Right hindlimb (tissue), 1 donor: ENCODE measurements around the gene CENPF.

Experiments used
- DNase-seq: peaks from one replicate; pipeline ENCODE4 v3.0.0-alpha.2; 2018

CENPF gene

DNA sequence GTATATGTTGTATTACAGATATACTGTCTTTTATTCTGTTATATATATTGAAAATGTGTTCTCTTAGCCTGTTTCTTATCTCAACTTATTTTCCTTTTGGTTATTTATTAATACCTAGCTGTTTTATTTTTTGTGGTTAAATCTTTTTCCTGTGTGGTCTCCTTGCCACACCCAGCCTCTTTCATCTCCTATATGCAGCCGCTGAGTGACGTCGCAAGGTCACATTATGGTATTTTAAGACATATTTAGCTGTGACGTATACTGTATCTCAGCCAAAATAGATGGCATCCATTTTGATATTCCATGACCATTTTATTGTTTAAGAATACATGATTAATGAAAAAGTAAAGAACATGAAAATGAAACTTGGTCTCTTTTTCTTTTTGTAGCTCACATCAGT, 29.1 kb downstream of the CENPF start:
- no peak for DNase-seq

DNA sequence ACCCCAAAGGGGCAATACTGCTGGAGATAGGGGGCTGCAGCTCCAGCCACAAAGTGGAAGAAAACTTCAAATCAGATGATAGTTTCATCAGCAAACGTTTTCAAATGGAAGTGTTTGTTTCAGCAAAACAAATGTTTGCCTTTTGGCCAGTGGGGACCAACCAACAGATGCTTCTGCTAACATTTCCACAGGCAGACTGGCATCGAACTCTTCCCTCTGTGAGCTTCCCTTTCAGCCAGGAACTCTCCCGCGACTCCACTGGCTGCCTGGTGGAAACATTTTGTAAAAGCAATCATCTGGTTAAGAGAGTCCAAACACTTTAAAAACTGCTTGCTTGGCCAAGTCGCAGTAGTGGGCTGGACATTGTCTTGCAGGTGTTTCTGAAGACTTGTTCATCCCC, 30.7 kb downstream of the CENPF start:
- DNase-seq: no peak

DNA sequence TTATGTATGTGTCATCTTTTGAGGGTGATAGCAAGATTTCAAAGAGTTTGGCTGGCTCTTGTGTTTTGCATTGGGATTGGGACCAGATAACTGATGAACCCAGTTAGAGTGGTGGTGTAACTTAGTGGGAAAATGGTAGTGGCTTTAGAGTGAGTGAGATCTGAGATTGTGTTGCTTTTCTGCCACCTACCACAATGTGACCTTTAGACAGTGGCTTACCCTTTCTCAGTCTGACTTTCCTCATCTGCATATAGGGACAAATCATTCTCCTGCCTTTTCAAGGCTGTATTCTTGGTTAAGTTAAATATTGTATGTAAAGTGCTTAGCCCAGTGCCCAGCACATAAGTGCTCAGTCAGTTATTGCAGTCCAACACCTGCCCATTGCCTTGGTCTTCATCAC, 31.3 kb downstream of the CENPF start:
- DNase-seq: no peak

DNA sequence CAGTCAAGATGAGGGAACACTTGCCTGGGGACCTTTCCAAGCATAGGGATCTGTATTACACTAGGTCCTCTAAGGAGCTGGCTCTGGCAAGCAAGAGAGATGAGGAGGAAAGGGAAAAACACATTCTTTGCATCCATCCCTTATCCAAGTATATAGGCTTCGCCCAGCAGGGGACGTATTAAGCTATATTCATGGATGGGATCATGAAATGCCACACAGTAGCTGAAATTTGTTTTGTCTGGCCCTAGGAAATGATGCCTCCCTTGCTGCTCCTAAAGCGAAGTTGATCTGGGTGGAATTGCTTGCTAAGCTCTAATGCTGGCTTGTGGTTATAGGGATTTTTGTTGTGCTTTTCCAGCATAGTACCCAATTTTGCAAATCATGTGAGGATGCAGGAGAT, 32.1 kb downstream of the CENPF start:
- no peak for DNase-seq

DNA sequence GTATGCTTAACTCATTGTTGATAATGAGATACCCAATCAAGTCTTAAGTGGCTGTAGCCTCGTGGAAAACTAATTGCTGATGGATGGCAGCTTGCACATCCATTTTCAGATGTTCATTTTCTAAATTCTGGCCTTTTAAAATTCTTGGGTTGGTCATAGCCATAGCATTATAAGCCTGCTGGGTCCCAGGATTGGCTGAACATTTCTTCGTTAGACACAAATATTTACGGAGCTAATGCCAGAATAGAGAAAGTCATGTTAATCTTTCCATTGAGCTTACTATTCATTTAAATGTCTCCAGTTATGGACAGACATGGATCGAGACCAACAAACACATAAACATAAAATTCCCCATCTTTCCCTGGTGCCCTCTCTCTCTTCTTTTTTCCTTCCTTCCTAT, 32.5 kb downstream of the CENPF start:
- no peak for DNase-seq

DNA sequence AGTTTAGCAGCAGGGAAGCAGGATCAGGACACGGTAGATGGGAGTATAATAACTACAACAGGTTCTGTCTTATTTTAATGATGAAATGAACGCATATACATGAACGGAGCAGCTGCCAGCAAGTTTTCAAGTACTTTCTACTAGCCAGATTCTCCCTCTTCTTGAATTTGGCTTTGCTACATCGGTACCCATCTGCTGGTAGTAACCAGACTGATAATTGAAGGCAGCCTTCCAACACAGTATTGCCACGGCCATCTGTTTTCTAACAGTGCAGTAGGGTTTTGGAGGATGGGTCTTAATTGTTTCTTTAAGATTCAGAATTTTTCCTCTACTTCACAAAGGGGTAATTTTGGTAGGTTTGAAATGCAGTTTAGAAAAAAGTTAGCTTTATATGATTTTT, 33.4 kb downstream of the CENPF start:
- DNase-seq: no peak

DNA sequence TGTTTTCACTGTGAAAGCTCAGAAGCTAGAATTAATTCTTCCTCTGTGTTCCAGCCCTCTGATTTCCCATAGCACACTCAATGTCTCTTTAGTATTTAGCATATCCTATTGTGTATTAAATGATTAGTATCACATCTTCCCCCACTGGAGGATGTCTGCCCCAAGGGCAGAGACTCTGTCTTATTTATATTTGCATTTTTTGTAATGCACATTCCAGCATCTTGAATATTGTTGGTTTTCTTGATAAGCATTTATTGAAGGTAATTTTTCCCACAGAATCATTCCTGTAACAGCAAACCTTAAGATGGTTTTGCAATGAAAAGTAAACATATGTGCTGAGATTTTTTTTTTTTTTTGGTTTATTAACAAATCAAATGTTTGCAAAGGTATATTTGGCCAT, 34.1 kb downstream of the CENPF start:
- no peak for DNase-seq

DNA sequence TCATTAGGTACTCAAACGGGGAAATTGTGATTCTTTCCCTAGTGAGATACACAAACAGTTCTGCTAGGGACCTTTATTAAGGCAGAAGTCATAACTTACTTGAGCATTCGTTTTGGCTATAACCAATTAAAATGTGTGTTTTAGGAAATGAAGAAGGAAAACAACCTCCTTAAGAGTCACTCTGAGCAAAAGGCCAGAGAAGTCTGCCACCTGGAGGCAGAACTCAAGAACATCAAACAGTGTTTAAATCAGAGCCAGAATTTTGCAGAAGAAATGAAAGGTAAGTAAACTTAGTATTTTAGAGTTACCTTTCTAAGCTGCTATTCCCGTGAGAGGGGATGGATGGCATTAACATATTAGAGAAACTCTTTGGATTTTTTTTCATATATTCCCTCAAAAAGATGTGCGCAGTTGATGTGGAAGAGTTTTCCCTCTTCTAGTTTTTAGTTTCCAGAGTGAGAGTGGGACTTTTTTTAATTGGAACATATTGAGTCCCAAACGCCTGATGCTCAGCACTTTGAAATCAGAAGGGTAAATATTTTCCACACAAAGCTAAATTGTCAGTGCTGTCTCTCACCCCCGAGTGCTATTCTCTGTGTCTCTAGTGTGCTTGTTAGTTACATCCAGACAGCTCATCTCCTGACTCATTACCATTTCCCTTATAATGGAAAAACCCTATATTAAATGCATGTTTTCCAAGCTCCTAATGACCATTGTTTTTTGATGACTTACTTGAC, 34.9 kb downstream of the CENPF start:
- DNase-seq: no peak

DNA sequence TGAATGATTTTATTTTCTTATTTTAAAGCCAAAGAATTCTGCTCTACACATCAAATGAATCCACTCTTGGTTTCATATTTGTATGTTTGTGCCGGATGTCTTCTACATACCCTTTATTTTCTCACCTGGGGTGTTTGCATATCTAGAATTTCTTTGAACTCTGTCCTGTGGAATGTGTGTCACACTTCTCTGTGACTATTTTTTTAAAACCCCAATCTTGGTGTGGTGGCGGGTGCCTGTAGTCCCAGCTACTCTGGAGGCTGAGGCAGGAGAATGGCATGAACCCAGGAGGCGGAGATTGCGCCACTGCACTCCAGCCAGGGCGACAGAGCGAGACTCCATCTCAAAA, 35.4 kb downstream of the CENPF start:
- DNase-seq: no peak

DNA sequence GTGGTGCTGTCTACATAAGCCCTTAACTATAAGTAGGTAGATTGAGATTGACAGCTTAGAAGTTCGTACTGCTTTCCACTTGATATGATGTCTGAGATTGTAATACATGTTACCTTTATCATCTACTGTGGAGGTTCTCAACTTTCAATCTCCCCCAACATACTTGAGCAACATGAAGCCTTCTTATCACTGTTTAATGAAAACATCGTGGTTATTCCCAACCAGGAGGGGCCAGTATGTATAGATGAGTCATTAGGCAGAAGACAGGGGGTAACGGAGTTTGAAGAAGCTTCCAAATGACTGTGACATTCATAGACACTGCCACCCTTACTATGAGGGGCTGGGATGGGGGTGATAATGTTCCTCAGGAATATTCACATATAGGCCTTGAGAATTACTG, 36.0 kb downstream of the CENPF start:
- DNase-seq: no peak

DNA sequence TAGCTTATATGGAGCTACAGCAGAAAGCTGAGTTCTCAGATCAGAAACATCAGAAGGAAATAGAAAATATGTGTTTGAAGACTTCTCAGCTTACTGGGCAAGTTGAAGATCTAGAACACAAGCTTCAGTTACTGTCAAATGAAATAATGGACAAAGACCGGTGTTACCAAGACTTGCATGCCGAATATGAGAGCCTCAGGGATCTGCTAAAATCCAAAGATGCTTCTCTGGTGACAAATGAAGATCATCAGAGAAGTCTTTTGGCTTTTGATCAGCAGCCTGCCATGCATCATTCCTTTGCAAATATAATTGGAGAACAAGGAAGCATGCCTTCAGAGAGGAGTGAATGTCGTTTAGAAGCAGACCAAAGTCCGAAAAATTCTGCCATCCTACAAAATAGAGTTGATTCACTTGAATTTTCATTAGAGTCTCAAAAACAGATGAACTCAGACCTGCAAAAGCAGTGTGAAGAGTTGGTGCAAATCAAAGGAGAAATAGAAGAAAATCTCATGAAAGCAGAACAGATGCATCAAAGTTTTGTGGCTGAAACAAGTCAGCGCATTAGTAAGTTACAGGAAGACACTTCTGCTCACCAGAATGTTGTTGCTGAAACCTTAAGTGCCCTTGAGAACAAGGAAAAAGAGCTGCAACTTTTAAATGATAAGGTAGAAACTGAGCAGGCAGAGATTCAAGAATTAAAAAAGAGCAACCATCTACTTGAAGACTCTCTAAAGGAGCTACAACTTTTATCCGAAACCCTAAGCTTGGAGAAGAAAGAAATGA, 37.6 kb downstream of the CENPF start:
- DNase-seq: no peak

DNA sequence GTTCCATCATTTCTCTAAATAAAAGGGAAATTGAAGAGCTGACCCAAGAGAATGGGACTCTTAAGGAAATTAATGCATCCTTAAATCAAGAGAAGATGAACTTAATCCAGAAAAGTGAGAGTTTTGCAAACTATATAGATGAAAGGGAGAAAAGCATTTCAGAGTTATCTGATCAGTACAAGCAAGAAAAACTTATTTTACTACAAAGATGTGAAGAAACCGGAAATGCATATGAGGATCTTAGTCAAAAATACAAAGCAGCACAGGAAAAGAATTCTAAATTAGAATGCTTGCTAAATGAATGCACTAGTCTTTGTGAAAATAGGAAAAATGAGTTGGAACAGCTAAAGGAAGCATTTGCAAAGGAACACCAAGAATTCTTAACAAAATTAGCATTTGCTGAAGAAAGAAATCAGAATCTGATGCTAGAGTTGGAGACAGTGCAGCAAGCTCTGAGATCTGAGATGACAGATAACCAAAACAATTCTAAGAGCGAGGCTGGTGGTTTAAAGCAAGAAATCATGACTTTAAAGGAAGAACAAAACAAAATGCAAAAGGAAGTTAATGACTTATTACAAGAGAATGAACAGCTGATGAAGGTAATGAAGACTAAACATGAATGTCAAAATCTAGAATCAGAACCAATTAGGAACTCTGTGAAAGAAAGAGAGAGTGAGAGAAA, 38.4 kb downstream of the CENPF start:
- no peak for DNase-seq

DNA sequence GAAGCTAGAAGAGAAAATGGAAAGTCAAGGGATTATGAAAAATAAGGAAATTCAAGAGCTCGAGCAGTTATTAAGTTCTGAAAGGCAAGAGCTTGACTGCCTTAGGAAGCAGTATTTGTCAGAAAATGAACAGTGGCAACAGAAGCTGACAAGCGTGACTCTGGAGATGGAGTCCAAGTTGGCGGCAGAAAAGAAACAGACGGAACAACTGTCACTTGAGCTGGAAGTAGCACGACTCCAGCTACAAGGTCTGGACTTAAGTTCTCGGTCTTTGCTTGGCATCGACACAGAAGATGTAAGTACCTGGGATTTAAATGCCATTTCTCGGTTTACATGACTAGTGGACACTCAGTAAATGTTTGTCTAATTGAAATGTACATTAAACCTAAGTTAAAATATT, 40.0 kb downstream of the CENPF start:
- no peak for DNase-seq

DNA sequence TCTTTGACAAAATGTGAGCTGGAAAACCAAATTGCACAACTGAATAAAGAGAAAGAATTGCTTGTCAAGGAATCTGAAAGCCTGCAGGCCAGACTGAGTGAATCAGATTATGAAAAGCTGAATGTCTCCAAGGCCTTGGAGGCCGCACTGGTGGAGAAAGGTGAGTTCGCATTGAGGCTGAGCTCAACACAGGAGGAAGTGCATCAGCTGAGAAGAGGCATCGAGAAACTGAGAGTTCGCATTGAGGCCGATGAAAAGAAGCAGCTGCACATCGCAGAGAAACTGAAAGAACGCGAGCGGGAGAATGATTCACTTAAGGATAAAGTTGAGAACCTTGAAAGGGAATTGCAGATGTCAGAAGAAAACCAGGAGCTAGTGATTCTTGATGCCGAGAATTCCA, 42.7 kb downstream of the CENPF start:
- no peak for DNase-seq

DNA sequence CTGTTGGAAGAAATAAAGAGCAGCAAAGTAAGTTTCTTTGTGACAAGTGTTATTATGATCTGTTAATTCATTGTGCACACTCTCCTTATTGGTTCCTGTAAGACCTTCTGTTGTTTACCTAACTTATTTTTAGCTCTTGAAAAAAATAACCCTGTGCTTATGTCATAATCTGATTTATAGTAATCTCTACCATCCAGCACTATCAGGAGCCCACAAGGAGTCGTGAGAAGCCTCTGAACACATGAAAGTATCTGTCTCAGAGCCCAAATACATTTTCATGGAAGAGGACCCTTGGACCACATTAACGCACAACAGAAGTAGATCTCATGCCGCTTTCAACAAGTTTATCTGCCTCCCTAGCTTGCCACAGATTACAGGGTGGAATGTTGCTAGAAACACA, 45.8 kb downstream of the CENPF start:
- DNase-seq: no peak

DNA sequence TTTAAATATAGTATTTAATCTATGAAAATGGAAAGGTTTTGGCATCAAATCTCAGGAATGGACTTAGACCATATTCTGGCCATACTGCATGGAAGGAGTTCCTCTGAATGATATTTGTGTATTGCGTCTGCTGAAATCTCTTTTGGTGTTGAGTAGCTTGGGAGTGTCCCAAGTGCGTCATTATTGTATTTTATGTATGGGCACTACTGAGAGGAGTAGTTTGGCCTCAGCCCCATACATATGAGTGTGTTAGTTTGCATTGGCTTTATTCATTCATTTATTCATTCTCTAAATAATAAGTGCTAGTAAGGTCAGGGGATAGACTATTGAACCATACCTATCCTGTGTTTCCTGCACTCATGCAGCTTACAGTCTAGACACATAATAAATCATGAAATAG, 46.6 kb downstream of the CENPF start:
- no peak for DNase-seq

DNA sequence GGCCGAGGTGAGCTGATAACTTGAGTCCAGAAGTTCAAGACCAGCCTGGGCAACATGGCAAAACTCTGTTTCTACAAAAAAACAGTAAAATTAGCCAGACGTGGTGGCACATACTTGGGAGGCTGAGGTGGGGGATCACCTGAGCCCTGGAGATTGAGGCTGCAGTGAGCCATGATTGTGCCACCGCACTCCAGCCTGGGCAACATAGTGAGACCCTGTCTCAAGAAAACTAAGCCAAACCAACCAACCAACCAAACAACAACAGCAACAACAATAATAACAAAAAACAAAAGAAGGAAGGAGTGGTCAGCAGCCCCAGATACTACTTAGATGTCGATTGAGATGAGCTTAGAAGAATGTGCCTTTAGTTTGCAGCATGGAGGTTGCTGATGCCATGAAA, 47.7 kb downstream of the CENPF start:
- no peak for DNase-seq

DNA sequence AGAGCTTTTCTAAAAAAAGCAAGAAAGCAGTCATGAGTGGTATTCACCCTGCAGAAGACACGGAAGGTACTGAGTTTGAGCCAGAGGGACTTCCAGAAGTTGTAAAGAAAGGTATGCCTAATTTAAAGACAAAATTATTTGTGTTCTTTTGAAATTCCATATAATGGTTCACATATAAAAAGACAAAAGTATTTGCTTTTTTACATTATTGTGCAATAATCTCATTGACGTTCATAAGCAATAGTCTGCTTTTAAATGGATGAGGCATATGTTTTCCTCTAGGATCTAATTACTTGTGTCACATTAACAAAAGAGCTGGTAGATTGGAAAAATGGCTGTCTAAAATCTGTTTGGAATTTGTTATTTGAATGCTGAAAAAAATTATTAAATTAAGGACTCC, 54.3 kb downstream of the CENPF start:
- no peak for DNase-seq

DNA sequence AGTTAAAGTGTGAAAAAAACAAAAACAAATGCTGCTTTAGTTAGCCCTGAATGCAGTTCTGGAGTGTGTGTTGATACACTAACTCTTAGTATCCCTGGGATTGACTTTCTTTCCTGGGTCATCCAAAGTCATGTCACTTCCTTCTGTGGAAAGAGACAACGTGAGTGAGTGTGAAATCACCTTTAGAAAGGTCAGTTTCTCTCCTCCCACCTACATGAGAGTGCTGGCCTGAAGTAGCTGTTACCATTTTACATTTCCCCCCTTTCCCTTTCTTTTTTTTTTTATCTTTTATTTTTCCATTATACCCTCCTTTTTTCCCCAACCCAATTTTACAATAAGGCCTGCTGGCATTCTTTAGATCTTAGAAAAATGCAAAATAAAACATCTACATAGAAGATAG, 55.2 kb downstream of the CENPF start:
- DNase-seq: no peak

DNA sequence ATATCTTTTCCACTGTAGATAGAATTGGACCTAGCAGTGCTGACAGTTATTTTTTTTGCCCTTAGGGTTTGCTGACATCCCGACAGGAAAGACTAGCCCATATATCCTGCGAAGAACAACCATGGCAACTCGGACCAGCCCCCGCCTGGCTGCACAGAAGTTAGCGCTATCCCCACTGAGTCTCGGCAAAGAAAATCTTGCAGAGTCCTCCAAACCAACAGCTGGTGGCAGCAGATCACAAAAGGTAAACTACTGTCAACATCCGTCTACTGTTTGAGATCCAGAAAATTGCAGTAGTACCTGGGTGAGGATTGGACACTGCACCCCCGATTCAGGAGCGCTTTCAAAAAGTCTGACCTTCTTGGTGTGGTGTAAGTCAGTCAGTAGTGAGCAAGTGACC, 55.8 kb downstream of the CENPF start:
- DNase-seq: peak; percentile 24

DNA sequence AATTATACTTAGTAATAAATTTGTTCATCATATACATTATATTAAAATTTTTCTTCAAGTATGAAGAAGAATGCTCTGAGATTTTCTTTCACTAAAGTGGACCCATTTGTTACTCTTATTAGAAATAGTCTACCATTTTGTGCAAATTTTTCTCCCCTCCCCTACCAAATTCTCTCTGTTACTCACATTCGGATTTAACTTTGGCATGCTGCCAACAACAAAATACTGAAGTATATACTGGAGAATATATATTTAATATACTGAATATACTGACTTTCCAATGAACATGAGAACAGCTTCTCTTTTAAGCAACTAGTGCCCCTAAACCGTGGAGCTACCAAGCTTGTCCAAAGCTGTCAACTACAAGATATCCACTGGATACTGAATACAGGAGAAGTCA, 57.2 kb downstream of the CENPF start:
- no peak for DNase-seq

DNA sequence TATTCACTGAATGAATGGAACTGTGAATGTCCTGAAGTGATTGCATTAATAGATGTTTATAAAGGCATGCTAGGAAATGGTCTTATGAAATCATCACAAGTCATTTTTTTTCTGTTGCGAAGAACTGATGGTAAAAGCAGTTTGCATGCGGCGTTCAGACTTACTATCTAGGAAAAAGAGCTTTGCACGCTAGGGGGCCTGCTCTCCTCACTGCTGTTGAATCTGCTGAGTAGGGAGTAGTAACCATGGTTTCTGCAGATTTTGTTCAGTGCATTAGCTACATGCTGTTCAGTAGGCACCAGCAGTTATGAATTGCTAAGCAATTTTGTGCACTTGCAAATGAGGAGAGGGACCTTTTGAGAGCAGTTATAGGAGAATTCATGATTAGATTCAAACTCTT, 57.9 kb downstream of the CENPF start:
- peak; percentile 80 for DNase-seq

DNA sequence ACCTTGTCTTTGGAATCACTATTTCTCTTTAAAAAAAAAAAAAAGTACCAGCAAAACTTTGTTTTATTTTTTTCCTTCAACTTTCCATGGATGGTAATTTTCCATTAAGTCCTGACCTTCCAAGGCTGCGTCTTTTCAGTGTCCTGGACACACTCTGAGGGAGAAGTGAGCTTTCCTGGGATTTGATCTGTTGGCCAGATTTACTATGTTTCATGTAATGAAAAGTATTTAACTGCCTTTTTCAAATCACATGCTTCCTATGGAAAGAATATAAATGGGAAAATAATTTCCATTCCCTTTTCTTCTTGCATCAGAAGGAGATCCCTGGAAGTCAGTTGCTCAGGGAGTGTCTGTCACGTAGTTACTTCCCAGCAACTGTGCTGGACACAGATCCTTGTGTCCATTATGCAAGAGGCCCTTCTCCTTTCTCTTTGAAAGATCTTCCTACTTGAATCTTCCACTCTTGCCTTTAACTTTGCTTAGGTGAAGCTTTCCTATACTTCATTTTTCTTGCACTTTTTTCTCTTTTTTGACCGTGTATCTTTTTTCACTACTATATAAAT, 59.3 kb downstream of the CENPF start:
- no peak for DNase-seq
